H1 (cell line): ENCODE measurements around the gene PDLIM3. TPM values are rescaled to one million over a fixed set of nuclear protein-coding genes. Genes with fewer than 3 reads are reported as not detected.

ENCODE experiments used
- CTCF ChIA-PET: fragments of 300-600 bp; sonication (Branson Sonifier 250); formaldehyde crosslinking; loops from one replicate; lab custom pipeline; 2021; ENCODE audit not compliant: partially characterized antibody; lab: Charles Lee
- POLR2A ChIA-PET: fragments of 300-600 bp; sonication (Branson Sonifier 250); formaldehyde crosslinking; loops from one replicate; lab custom pipeline; 2021; ENCODE audit warnings: inconsistent platforms; ENCODE audit not compliant: partially characterized antibody; lab: Charles Lee
- DNase-seq, 2 experiments: peaks; one replicate each; pipeline versions ENCODE4 v3.0.0 to v3.0.0-alpha.2; 2010 to 2022; ENCODE audit warnings: low spot score in 2 of 2, low read depth in 1 of 2, mixed read lengths in 1 of 2
- FAIRE-seq: peaks from 2 replicates; lab custom pipeline; 2011; peaks lifted over from hg19 to GRCh38; lab: Jason Lieb, UNC
- H2AFZ ChIP-seq: 2 replicates; pipeline ENCODE4 v1.8.1; 2012; ENCODE audit warnings: low read length, inconsistent platforms
- H2AK5ac ChIP-seq: 2 replicates; pipeline ENCODE4 v1.6.1; 2013; ENCODE audit warnings: low read depth, low read length
- H2BK120ac ChIP-seq: replicated peaks from 2 replicates; pipeline ENCODE3; 2013; ENCODE audit warnings: low read depth, low read length, inconsistent platforms
- H2BK12ac ChIP-seq: 2 replicates; pipeline ENCODE4 v1.6.1; 2013; ENCODE audit warnings: low read depth, low read length
- H2BK15ac ChIP-seq: 2 replicates; pipeline ENCODE4 v1.6.1; 2013; ENCODE audit warnings: low read length
- H2BK20ac ChIP-seq: 2 replicates; pipeline ENCODE4 v1.6.1; 2013; ENCODE audit warnings: low read length
- H2BK5ac ChIP-seq: 2 replicates; pipeline ENCODE4 v1.6.1; 2013; ENCODE audit warnings: low read depth, low read length
- H3K14ac ChIP-seq: 2 replicates; pipeline ENCODE4 v1.6.1; 2013; ENCODE audit warnings: inconsistent platforms; ENCODE audit not compliant: insufficient read length
- H3K18ac ChIP-seq: 2 replicates; pipeline ENCODE4 v1.6.1; 2013; ENCODE audit warnings: low read length; ENCODE audit errors: extremely low read depth
- H3K23ac ChIP-seq: 2 replicates; pipeline ENCODE4 v1.6.1; 2013; ENCODE audit warnings: inconsistent platforms; ENCODE audit not compliant: insufficient read length
- H3K23me2 ChIP-seq: 2 replicates; pipeline ENCODE4 v1.6.1; 2013; ENCODE audit warnings: low read depth, low read length
- H3K27ac ChIP-seq: 2 replicates; pipeline ENCODE4 v1.6.1; 2011; ENCODE audit warnings: low read depth, low read length, inconsistent platforms
- H3K27me3 ChIP-seq, 4 experiments: replicated peaks in 1 of 4; 1 replicate in 1 of 4; 2 replicates in 3 of 4; pipeline versions ENCODE4 v1.6.1 to v1.8.1; 2011 to 2013; ENCODE audit warnings: low read length in 3 of 4, mild to moderate bottlenecking in 3 of 4, inconsistent platforms in 2 of 4, mixed read lengths in 2 of 4, moderate library complexity in 1 of 4; ENCODE audit not compliant: control insufficient read depth in 3 of 4, insufficient read depth in 3 of 4; ENCODE audit errors: extremely low read depth in 1 of 4
- H3K36me3 ChIP-seq, 4 experiments: 2 replicates each; pipeline versions ENCODE4 v1.6.1 to v1.8.1; 2011 to 2013; ENCODE audit warnings: mild to moderate bottlenecking in 4 of 4, low read length in 3 of 4, moderate library complexity in 2 of 4, control low read depth in 1 of 4, inconsistent platforms in 1 of 4; ENCODE audit not compliant: insufficient read depth in 4 of 4, control insufficient read depth in 2 of 4
- H3K4ac ChIP-seq: replicated peaks from 2 replicates; pipeline ENCODE3; 2013; ENCODE audit warnings: low read length, low read depth, mixed read lengths, inconsistent platforms; ENCODE audit not compliant: insufficient read length
- H3K4me1 ChIP-seq, 4 experiments: replicated peaks in 1 of 4; 1 replicate in 1 of 4; 2 replicates in 3 of 4; pipeline versions ENCODE4 v1.6.1 to v1.8.1; 2011 to 2013; ENCODE audit warnings: low read length in 3 of 4, inconsistent platforms in 2 of 4, mixed read lengths in 1 of 4; ENCODE audit not compliant: insufficient read depth in 4 of 4, control insufficient read depth in 3 of 4
- H3K4me2 ChIP-seq, 2 experiments: 2 replicates each; pipeline versions ENCODE4 v1.6.1 to v1.8.1; 2011 to 2013; ENCODE audit warnings: low read depth in 2 of 2, low read length in 2 of 2, control low read depth in 1 of 2, inconsistent platforms in 1 of 2, mild to moderate bottlenecking in 1 of 2; ENCODE audit not compliant: insufficient read depth in 1 of 2
- H3K4me3 ChIP-seq, 4 experiments: fragments of 200-600, 300-600 bp in 1 of 4; sonication (generic), shearing (Covaris generic), sonication (Bioruptor Twin) in 1 of 4; 2 replicates each; pipeline versions ENCODE4 v1.5.1 to v1.8.1; 2011 to 2016; ENCODE audit warnings: low read length in 4 of 4, low read depth in 3 of 4, control low read depth in 2 of 4, inconsistent platforms in 2 of 4, mild to moderate bottlenecking in 2 of 4, mixed read lengths in 1 of 4, moderate library complexity in 1 of 4; ENCODE audit not compliant: insufficient read depth in 2 of 4; ENCODE audit errors: extremely low read depth in 1 of 4
- H3K56ac ChIP-seq: replicated peaks from 2 replicates; pipeline ENCODE3; 2013; ENCODE audit warnings: low read depth, mild to moderate bottlenecking, mixed read lengths, low read length, inconsistent platforms; ENCODE audit not compliant: insufficient read length
- H3K79me1 ChIP-seq: 2 replicates; pipeline ENCODE4 v1.6.1; 2013; ENCODE audit warnings: low read depth, low read length, control low read depth
- H3K79me2 ChIP-seq, 2 experiments: 2 replicates each; pipeline versions ENCODE4 v1.6.1 to v1.8.1; 2012 to 2013; ENCODE audit warnings: low read length in 2 of 2, mild to moderate bottlenecking in 2 of 2, inconsistent platforms in 1 of 2; ENCODE audit not compliant: insufficient read depth in 2 of 2, control insufficient read depth in 1 of 2
- H3K9ac ChIP-seq, 4 experiments: replicated peaks in 1 of 4; 1 replicate in 1 of 4; 2 replicates in 3 of 4; pipeline versions ENCODE4 v1.6.1 to v1.8.1; 2011 to 2013; ENCODE audit warnings: low read depth in 3 of 4, low read length in 3 of 4, control low read depth in 2 of 4, mild to moderate bottlenecking in 2 of 4, moderate library complexity in 2 of 4, inconsistent platforms in 1 of 4; ENCODE audit errors: extremely low read depth in 1 of 4
- H3K9me3 ChIP-seq, 2 experiments: 2 replicates each; pipeline versions ENCODE4 v1.6.1 to v1.8.1; 2012 to 2013; ENCODE audit warnings: mild to moderate bottlenecking in 2 of 2, moderate library complexity in 2 of 2, control low read depth in 1 of 2, inconsistent platforms in 1 of 2, low read depth in 1 of 2, low read length in 1 of 2, mixed read lengths in 1 of 2; ENCODE audit not compliant: insufficient read depth in 2 of 2
- H4K20me1 ChIP-seq, 2 experiments: replicated peaks in 1 of 2; 2 replicates each; pipeline versions ENCODE3 to v1.8.1; 2011 to 2013; ENCODE audit warnings: inconsistent platforms in 2 of 2, low read length in 2 of 2, mild to moderate bottlenecking in 1 of 2; ENCODE audit not compliant: insufficient read depth in 2 of 2, control insufficient read depth in 1 of 2
- H4K5ac ChIP-seq: 2 replicates; pipeline ENCODE4 v1.6.1; 2013; ENCODE audit warnings: low read length, low read depth, mixed read lengths, inconsistent platforms; ENCODE audit not compliant: insufficient read length
- H4K8ac ChIP-seq: 2 replicates; pipeline ENCODE4 v1.8.0; 2013; ENCODE audit warnings: mild to moderate bottlenecking, moderate library complexity, low read length, inconsistent platforms; ENCODE audit not compliant: insufficient read depth; ENCODE audit errors: extremely low read depth
- H4K91ac ChIP-seq: replicated peaks from 2 replicates; pipeline ENCODE3; 2013; ENCODE audit warnings: low read length, mixed read lengths, inconsistent platforms; ENCODE audit not compliant: insufficient read length
- ASH2L ChIP-seq: fragments of 200-600, 300-600 bp; sonication (generic); IDR thresholded peaks from one replicate; pipeline ENCODE4 v1.7.1; 2017; ENCODE audit warnings: low read length
- EGR1 ChIP-seq: IDR thresholded peaks from 2 replicates; pipeline ENCODE4 v1.6.1; 2011; ENCODE audit warnings: low read depth, low read length, borderline replicate concordance
- FOSL1 ChIP-seq: IDR thresholded peaks from 2 replicates; pipeline ENCODE4 v1.6.1; 2011; ENCODE audit warnings: mild to moderate bottlenecking, low read depth, low read length, moderate library complexity; ENCODE audit not compliant: insufficient read depth
- HDAC6 ChIP-seq: IDR thresholded peaks from one replicate; pipeline ENCODE4 v1.7.1; 2012; ENCODE audit warnings: low read depth, mild to moderate bottlenecking, inconsistent platforms, low read length, moderate library complexity
- KDM1A ChIP-seq: fragments of 200-600, 300-600 bp; sonication (generic); IDR thresholded peaks from 2 replicates; pipeline ENCODE4 v1.7.1; 2016; ENCODE audit warnings: mild to moderate bottlenecking, low read length, borderline replicate concordance
- KDM4A ChIP-seq: IDR thresholded peaks from one replicate; pipeline ENCODE4 v1.7.1; 2012; ENCODE audit warnings: low read depth, mild to moderate bottlenecking, moderate library complexity, low read length, inconsistent platforms; ENCODE audit not compliant: severe bottlenecking
- POLR2AphosphoS5 ChIP-seq: IDR thresholded peaks from 2 replicates; pipeline ENCODE4 v1.6.1; 2011; ENCODE audit warnings: low read depth, low read length
- RNF2 ChIP-seq: fragments of 200-900, 300-1000 bp; sonication (generic); IDR thresholded peaks from 2 replicates; pipeline ENCODE4 v1.7.1; 2016; ENCODE audit warnings: borderline replicate concordance, low read depth, mild to moderate bottlenecking, antibody characterized with exemption, low read length; ENCODE audit not compliant: poor library complexity, severe bottlenecking; ENCODE audit errors: missing control alignments
- RXRA ChIP-seq: IDR thresholded peaks from 2 replicates; pipeline ENCODE4 v1.6.1; 2011; ENCODE audit warnings: low read depth, mild to moderate bottlenecking, low read length, moderate library complexity; ENCODE audit not compliant: insufficient read depth
- SIRT6 ChIP-seq: IDR thresholded peaks from one replicate; pipeline ENCODE4 v1.7.1; 2012; ENCODE audit warnings: low read length, inconsistent platforms
- SP2 ChIP-seq: IDR thresholded peaks from 2 replicates; pipeline ENCODE4 v1.6.1; 2012; ENCODE audit warnings: mild to moderate bottlenecking, low read length, inconsistent platforms
- SRF ChIP-seq: IDR thresholded peaks from 2 replicates; pipeline ENCODE4 v1.6.1; 2011; ENCODE audit warnings: mild to moderate bottlenecking, low read depth, low read length, moderate library complexity
- whole genome bisulfite sequencing, 2 experiments: shearing (Covaris generic) in 1 of 2; methylation state at CpG; one replicate each; pipeline versions ENCODE4 v1.1.6 to v1.1.7; 2013 to 2015; ENCODE audit warnings: low lambda C conversion rate in 2 of 2, mixed read lengths in 2 of 2, inconsistent platforms in 1 of 2, low coverage in 1 of 2, missing lambda C conversion rate in 1 of 2; ENCODE audit not compliant: insufficient replicate concordance in 2 of 2, insufficient coverage in 1 of 2, insufficient read length in 1 of 2; ENCODE audit errors: extremely low coverage in 1 of 2, missing lambda C conversion rate in 1 of 2; 5-methylcytosine and 5-hydroxymethylcytosine counted together
- polyA plus RNA-seq, 7 experiments: library from polyadenylated mRNA; depleted of rRNA in 3 of 7; stranded (reverse) in 5 of 7; unstranded in 2 of 7; fragments of >200 nt in 5 of 7; fragments of 200-250 nt in 2 of 7; gene quantifications; 1 replicate in 5 of 7; 2 replicates in 1 of 7; 4 replicates in 1 of 7; pipeline versions ENCODE4 v1.2.1 to v1.2.3, GENCODE V29; 2011 to 2013; ENCODE audit warnings: missing spikeins in 2 of 7, mixed read lengths in 2 of 7
- total RNA-seq: library from RNA; stranded (reverse); fragmentation: NEBNext Ultra II Directional; extraction: Animal tissue kit (Norgen Biotek cat#: 25700); gene quantifications from 2 replicates; pipeline ENCODE4 v1.2.1, GENCODE V29; 2021
- TF ChIP-seq, protein P1 (sequence below): IDR thresholded peaks from 2 replicates; pipeline ENCODE4 v1.6.1; 2012; ENCODE audit warnings: inconsistent platforms
- TF ChIP-seq, protein P2 (sequence below): IDR thresholded peaks from 2 replicates; pipeline ENCODE4 v1.6.1; 2012; ENCODE audit warnings: inconsistent platforms

PDLIM3 gene
- total and polyA plus RNA-seq, 2 of the 8 experiments (the other 6 are each of a cell fraction or from before 2014, with no cell fraction given), result 7.6 to 8.1 TPM

DNA sequence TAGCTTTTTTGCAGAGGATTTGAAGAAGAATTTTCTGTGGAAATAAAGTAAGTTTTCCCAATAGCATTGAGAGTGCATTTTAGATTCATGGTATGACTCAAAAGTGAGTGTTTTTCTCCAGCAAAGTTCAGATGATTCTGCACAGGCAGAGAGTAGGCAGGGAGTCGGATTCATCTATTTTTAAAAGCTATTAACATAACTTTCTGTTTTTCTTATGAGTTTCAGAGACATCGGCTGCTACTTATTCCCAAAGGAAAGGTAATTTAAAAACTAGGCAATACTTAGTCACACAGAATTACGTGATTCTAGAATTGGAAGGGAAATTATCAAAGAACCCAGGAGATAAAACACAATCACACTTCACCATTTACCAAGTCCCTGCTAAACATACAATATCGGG, 68.2 kb downstream of the PDLIM3 start:
- H2BK20ac ChIP-seq, result no peak overlapping the region
- H3K27me3 ChIP-seq, result peaks cover 0 to 3% (median 0%) of the 10 kb centered on the region in 4 experiments; a peak in 2 of 7 replicates
- no peak for FAIRE-seq
- H3K36me3 ChIP-seq, result no peaks in the 10 kb centered on the region
- H2AK5ac ChIP-seq, result no peak overlapping the region
- H3K23me2 ChIP-seq, result peaks cover 5% of the 10 kb centered on the region
- H3K27ac ChIP-seq, result no peak overlapping the region
- no peak overlapping the region for H4K91ac ChIP-seq
- H2BK120ac ChIP-seq, result no peak overlapping the region
- no peak overlapping the region for H3K18ac ChIP-seq
- no peak overlapping the region for H3K4me2 ChIP-seq
- H2BK5ac ChIP-seq, result no peak overlapping the region
- no peak overlapping the region for H4K8ac ChIP-seq
- H3K4me1 ChIP-seq, result peaks cover 0 to 3% (median 0%) of the 10 kb centered on the region in 4 experiments; a peak in 4 of 7 replicates
- ChIA-PET CTCF (interaction anchor here (0.7 to 1.7 kb wide), 3 partner anchors 10 to 571 kb away, joined by 3 read pairs; no protein-coding TSS in a partner anchor), POLR2A (no interaction called here)
- H3K9me3 ChIP-seq, result no peaks in the 10 kb centered on the region
- no peak overlapping the region for H3K23ac ChIP-seq
- no peak overlapping the region for H3K4me3 ChIP-seq
- H4K5ac ChIP-seq, result no peak overlapping the region
- H3K79me2 ChIP-seq, result no peaks in the 10 kb centered on the region
- no peak overlapping the region for H2AFZ ChIP-seq
- H3K79me1 ChIP-seq, result no peaks in the 10 kb centered on the region
- no peak overlapping the region for H3K9ac ChIP-seq
- no peak for DNase-seq
- no peak overlapping the region for H3K56ac ChIP-seq
- no peak overlapping the region for H3K4ac ChIP-seq
- WGBS, 2 experiments, result 90% methylated on average over 4 of the region's 4 CpGs; no CpG with 5 or more reads in 1 of the 2 experiments
- no peak overlapping the region for H2BK15ac ChIP-seq
- no peaks in the 10 kb centered on the region for H4K20me1 ChIP-seq
- no peak overlapping the region for H3K14ac ChIP-seq
- H2BK12ac ChIP-seq, result no peak overlapping the region
- no peak for TF ChIP-seq FOSL1
- TF ChIP-seq POLR2AphosphoS5, result no peak
- no peak for TF ChIP-seq HDAC6
- TF ChIP-seq, protein P1, sequence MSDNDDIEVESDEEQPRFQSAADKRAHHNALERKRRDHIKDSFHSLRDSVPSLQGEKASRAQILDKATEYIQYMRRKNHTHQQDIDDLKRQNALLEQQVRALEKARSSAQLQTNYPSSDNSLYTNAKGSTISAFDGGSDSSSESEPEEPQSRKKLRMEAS, result no peak
- no peak for TF ChIP-seq SRF
- no peak for TF ChIP-seq EGR1
- no peak for TF ChIP-seq ASH2L
- no peak for TF ChIP-seq KDM4A
- no peak for TF ChIP-seq RXRA
- no peak for TF ChIP-seq SP2
- TF ChIP-seq SIRT6, result no peak
- TF ChIP-seq, protein P2, sequence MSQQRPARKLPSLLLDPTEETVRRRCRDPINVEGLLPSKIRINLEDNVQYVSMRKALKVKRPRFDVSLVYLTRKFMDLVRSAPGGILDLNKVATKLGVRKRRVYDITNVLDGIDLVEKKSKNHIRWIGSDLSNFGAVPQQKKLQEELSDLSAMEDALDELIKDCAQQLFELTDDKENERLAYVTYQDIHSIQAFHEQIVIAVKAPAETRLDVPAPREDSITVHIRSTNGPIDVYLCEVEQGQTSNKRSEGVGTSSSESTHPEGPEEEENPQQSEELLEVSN, result no peak
- no peak for TF ChIP-seq RNF2
- TF ChIP-seq KDM1A, result no peak
